Measurements from ENCODE around the gene PLCG2. TPM values are rescaled to one million over a fixed set of nuclear protein-coding genes. Genes with fewer than 3 reads are reported as not detected.

The PLCG2 gene
- total RNA-seq, 6 experiments from 2014 or later: 0.14 to 0.61 (median 0.27) TPM

GRCh38 chr16:81817296-81817695, 38.2 kb downstream of the PLCG2 start:
- H3K27ac Mint-ChIP-seq: no peak overlapping the region
- no peaks in the 10 kb centered on the region for H3K36me3 Mint-ChIP-seq (ENCODE audit: low read depth)
- no peak for TF ChIP-seq CTCF (IDR thresholded peaks at IDR 0.05)
- H3K4me1 Mint-ChIP-seq (ENCODE audit: low read depth): no peaks in the 10 kb centered on the region
- H3K9me3 Mint-ChIP-seq: no peaks in the 10 kb centered on the region
- peaks cover 13% of the 10 kb centered on the region for H3K27me3 Mint-ChIP-seq (ENCODE audit: insufficient read depth)
- no peak for DNase-seq
- no peak overlapping the region for H3K4me3 Mint-ChIP-seq

- H3K9me3 Mint-ChIP-seq: no peaks in the 10 kb centered on the region
- no peak overlapping the region for H3K4me3 Mint-ChIP-seq
- no peaks in the 10 kb centered on the region for H3K36me3 Mint-ChIP-seq (ENCODE audit: low read depth)
- H3K4me1 Mint-ChIP-seq (ENCODE audit: low read depth): no peaks in the 10 kb centered on the region
- H3K27ac Mint-ChIP-seq: no peak overlapping the region
- H3K27me3 Mint-ChIP-seq (ENCODE audit: insufficient read depth): peaks cover 12% of the 10 kb centered on the region
- DNase-seq: no peak
- TF ChIP-seq CTCF (IDR thresholded peaks at IDR 0.05): no peak
These were observed 38.9 kb downstream of the PLCG2 start for GRCh38 chr16:81817789-81818567.

- Mint-ChIP-seq H3K4me3 (no peak overlapping the region), H3K9me3 (no peaks in the 10 kb centered on the region), H3K27ac (no peak overlapping the region), H3K4me1 (ENCODE audit: low read depth) (no peaks in the 10 kb centered on the region), H3K27me3 (ENCODE audit: insufficient read depth) (peaks cover 10% of the 10 kb centered on the region), H3K36me3 (ENCODE audit: low read depth) (no peaks in the 10 kb centered on the region)
- DNase-seq: no peak
- no peak for TF ChIP-seq CTCF (IDR thresholded peaks at IDR 0.05)
These were observed 39.4 kb downstream of the PLCG2 start for GRCh38 chr16:81818568-81818896.

- no peak for TF ChIP-seq CTCF (IDR thresholded peaks at IDR 0.05)
- H3K27me3 Mint-ChIP-seq (ENCODE audit: insufficient read depth): peaks cover 9% of the 10 kb centered on the region
These were observed 39.8 kb downstream of the PLCG2 start for GRCh38 chr16:81818905-81819304.

GRCh38 chr16:81821436-81822128, 42.5 kb downstream of the PLCG2 start:
- no peak for TF ChIP-seq CTCF (IDR thresholded peaks at IDR 0.05)
- Mint-ChIP-seq H3K9me3 (no peaks in the 10 kb centered on the region), H3K4me3 (no peak overlapping the region), H3K27ac (no peak overlapping the region), H3K36me3 (ENCODE audit: low read depth) (no peaks in the 10 kb centered on the region), H3K27me3 (ENCODE audit: insufficient read depth) (peaks cover 2% of the 10 kb centered on the region), H3K4me1 (ENCODE audit: low read depth) (no peaks in the 10 kb centered on the region)
- DNase-seq: no peak

More at GRCh38 chr16:81818905-81819304, 39.8 kb downstream of the PLCG2 start:
- Mint-ChIP-seq H3K27ac (no peak overlapping the region), H3K4me3 (no peak overlapping the region), H3K4me1 (ENCODE audit: low read depth) (no peaks in the 10 kb centered on the region), H3K9me3 (no peaks in the 10 kb centered on the region), H3K36me3 (ENCODE audit: low read depth) (no peaks in the 10 kb centered on the region)
- no peak for DNase-seq
